ENCODE measurements around the gene PPP2R3B.

The PPP2R3B gene

GRCh38 chrX:295136-295535 lies 91.6 kb downstream of the PPP2R3B start:
- H3K4me1 ChIP-seq (ENCODE audit: control insufficient read depth, low read length): no peaks in the 10 kb centered on the region
- H3K27ac ChIP-seq (ENCODE audit: low read depth, low read length): no peak overlapping the region
- H3K4me3 ChIP-seq (ENCODE audit: low read length): no peak overlapping the region
- H3K4me2 ChIP-seq (ENCODE audit: low read length): no peak overlapping the region
- 0 out of 2 replicates have a peak, but pooled peaks cover 2% of the 10 kb centered on the region for H3F3A ChIP-seq (ENCODE audit: control insufficient read depth, insufficient read depth)
- TF ChIP-seq EZH2phosphoT487 (IDR thresholded peaks at IDR 0.05; ENCODE audit: borderline replicate concordance, low read length) (no peak), CTCF (IDR thresholded peaks at IDR 0.05; ENCODE audit: low read depth, low read length, poor library complexity, severe bottlenecking) (no peak)
- H3K36me3 ChIP-seq (ENCODE audit: control insufficient read depth, low read length): peaks cover 64% of the 10 kb centered on the region
- no peaks in the 10 kb centered on the region for H3K9me2 ChIP-seq (replicated peaks; ENCODE audit: control insufficient read depth, low read length)
- peaks cover 3% of the 10 kb centered on the region; the same call in 1 of the 2 replicates for H3K79me2 ChIP-seq (ENCODE audit: control insufficient read depth, low read length)
- no peaks in the 10 kb centered on the region for H4K20me1 ChIP-seq (ENCODE audit: control insufficient read depth, insufficient read depth, low read depth, low read length)
- no peaks in the 10 kb centered on the region for H3K9me3 ChIP-seq (ENCODE audit: control insufficient read depth, insufficient read depth, low read length)
- H3K27me3 ChIP-seq (ENCODE audit: control insufficient read depth, low read length): no peaks in the 10 kb centered on the region

- Histone ChIP-seq H4K20me1 (ENCODE audit: control insufficient read depth, insufficient read depth, low read depth, low read length) (no peaks in the 10 kb centered on the region), H3K9me3 (ENCODE audit: control insufficient read depth, insufficient read depth, low read length) (no peaks in the 10 kb centered on the region), H3K36me3 (ENCODE audit: control insufficient read depth, low read length) (peaks cover 66% of the 10 kb centered on the region), H3K27ac (ENCODE audit: low read depth, low read length) (no peak overlapping the region), H3F3A (ENCODE audit: control insufficient read depth, insufficient read depth) (0 out of 2 replicates have a peak, but pooled peaks cover 2% of the 10 kb centered on the region), H3K9me2 (replicated peaks; ENCODE audit: control insufficient read depth, low read length) (no peaks in the 10 kb centered on the region), H3K79me2 (ENCODE audit: control insufficient read depth, low read length) (peaks cover 10% of the 10 kb centered on the region), H3K4me3 (ENCODE audit: low read length) (no peak overlapping the region), H3K4me2 (ENCODE audit: low read length) (no peak overlapping the region), H3K4me1 (ENCODE audit: control insufficient read depth, low read length) (no peaks in the 10 kb centered on the region), H3K27me3 (ENCODE audit: control insufficient read depth, low read length) (no peaks in the 10 kb centered on the region)
- TF ChIP-seq CTCF (IDR thresholded peaks at IDR 0.05; ENCODE audit: low read depth, low read length, poor library complexity, severe bottlenecking): no peak
- TF ChIP-seq EZH2phosphoT487 (IDR thresholded peaks at IDR 0.05; ENCODE audit: borderline replicate concordance, low read length): no peak
Measured at GRCh38 chrX:292900-293897, 93.5 kb downstream of the PPP2R3B start.

GRCh38 chrX:291411-291901 lies 95.3 kb downstream of the PPP2R3B start:
- H4K20me1 ChIP-seq (ENCODE audit: control insufficient read depth, insufficient read depth, low read depth, low read length): no peaks in the 10 kb centered on the region; the same call in 1 of the 2 replicates

More at GRCh38 chrX:291411-291901, 95.3 kb downstream of the PPP2R3B start:
- H3K9me2 ChIP-seq (replicated peaks; ENCODE audit: control insufficient read depth, low read length): no peaks in the 10 kb centered on the region
- H3K4me2 ChIP-seq (ENCODE audit: low read length): no peak overlapping the region
- H3K9me3 ChIP-seq (ENCODE audit: control insufficient read depth, insufficient read depth, low read length): no peaks in the 10 kb centered on the region
- H3K4me3 ChIP-seq (ENCODE audit: low read length): no peak overlapping the region
- H3K27me3 ChIP-seq (ENCODE audit: control insufficient read depth, low read length): no peaks in the 10 kb centered on the region
- peaks cover 3% of the 10 kb centered on the region; the same call in 1 of the 2 replicates for H3K4me1 ChIP-seq (ENCODE audit: control insufficient read depth, low read length)
- no peak for TF ChIP-seq CTCF (IDR thresholded peaks at IDR 0.05; ENCODE audit: low read depth, low read length, poor library complexity, severe bottlenecking)
- TF ChIP-seq EZH2phosphoT487 (IDR thresholded peaks at IDR 0.05; ENCODE audit: borderline replicate concordance, low read length): no peak
- peaks cover 21% of the 10 kb centered on the region for H3K79me2 ChIP-seq (ENCODE audit: control insufficient read depth, low read length)
- H3K36me3 ChIP-seq (ENCODE audit: control insufficient read depth, low read length): peaks cover 75% of the 10 kb centered on the region
- H3F3A ChIP-seq (ENCODE audit: control insufficient read depth, insufficient read depth): 0 out of 2 replicates have a peak, but pooled peaks cover 2% of the 10 kb centered on the region
- no peak overlapping the region for H3K27ac ChIP-seq (ENCODE audit: low read depth, low read length)

All from DOHH2 (cell line).